SK-N-MC (cell line): ENCODE measurements around the gene NLK.

Experiments used
- EZH2 ChIP-seq: fragments of 200-600 bp; sonication (generic); IDR thresholded peaks from one replicate; pipeline ENCODE4 v1.6.1; 2017; ENCODE audit warnings: antibody characterized with exemption
- FOXP2 ChIP-seq: optimal IDR thresholded peaks from 2 replicates; pipeline ENCODE3; 2011; ENCODE audit warnings: mild to moderate bottlenecking, moderate library complexity; ENCODE audit not compliant: insufficient read depth; ENCODE audit errors: extremely low read length, control extremely low read depth
- POLR2AphosphoS5 ChIP-seq: IDR thresholded peaks from 2 replicates; pipeline ENCODE4 v1.6.1; 2012; ENCODE audit warnings: mild to moderate bottlenecking, low read depth, low read length, borderline replicate concordance

- TF ChIP-seq POLR2AphosphoS5 (no peak), EZH2 (no peak), FOXP2 (no peak)
Measured at GRCh38 chr17:28093999-28094716, 51.7 kb downstream of the NLK start.
